ENCODE results near the gene SLC6A15.

The SLC6A15 gene

GRCh38 chr12:84911271-84912197, 1.1 kb downstream of the SLC6A15 start:
- DNase-seq (ENCODE audit: extremely low read depth, low read depth): peak; percentile 69
- H3K4me3 ChIP-seq (replicated peaks; ENCODE audit: low read depth, low read length): peak overlapping the region; percentile 96
- TF ChIP-seq CTCF (IDR thresholded peaks at IDR 0.05; ENCODE audit: low read depth, low read length, missing control alignments): no peak

- peak overlapping the region; percentile 96 for H3K4me3 ChIP-seq (replicated peaks; ENCODE audit: low read depth, low read length)
- TF ChIP-seq CTCF (IDR thresholded peaks at IDR 0.05; ENCODE audit: low read depth, low read length, missing control alignments): no peak
- DNase-seq (ENCODE audit: extremely low read depth, low read depth): no peak
These were observed 1.9 kb downstream of the SLC6A15 start for GRCh38 chr12:84910549-84911241.

- no peak for DNase-seq (ENCODE audit: extremely low read depth, low read depth)
- H3K4me3 ChIP-seq (replicated peaks; ENCODE audit: low read depth, low read length): no peak overlapping the region
- no peak for TF ChIP-seq CTCF (IDR thresholded peaks at IDR 0.05; ENCODE audit: low read depth, low read length, missing control alignments)
These were observed 8.5 kb downstream of the SLC6A15 start for GRCh38 chr12:84904051-84904450.

- no peak for TF ChIP-seq CTCF (IDR thresholded peaks at IDR 0.05; ENCODE audit: low read depth, low read length, missing control alignments)
- no peak for DNase-seq (ENCODE audit: extremely low read depth, low read depth)
- no peak overlapping the region for H3K4me3 ChIP-seq (replicated peaks; ENCODE audit: low read depth, low read length)
These were observed 21.3 kb downstream of the SLC6A15 start for GRCh38 chr12:84891106-84891838.

- H3K4me3 ChIP-seq (replicated peaks; ENCODE audit: low read depth, low read length): no peak overlapping the region
- no peak for DNase-seq (ENCODE audit: extremely low read depth, low read depth)
- TF ChIP-seq CTCF (IDR thresholded peaks at IDR 0.05; ENCODE audit: low read depth, low read length, missing control alignments): no peak
These were observed 22.8 kb downstream of the SLC6A15 start for GRCh38 chr12:84889818-84890217.

- H3K4me3 ChIP-seq (replicated peaks; ENCODE audit: low read depth, low read length): no peak overlapping the region
- no peak for DNase-seq (ENCODE audit: extremely low read depth, low read depth)
- TF ChIP-seq CTCF (IDR thresholded peaks at IDR 0.05; ENCODE audit: low read depth, low read length, missing control alignments): no peak
These were observed 23.7 kb downstream of the SLC6A15 start for GRCh38 chr12:84888861-84889260.

Data from HFF-Myc (cell line).